Activated T-helper 2 cell treated with anti-CD3 and anti-CD28 coated beads, Interferon-gamma antibody, Interleukin-2, Interleukin-4, amounts not matched to agents 10 μg/mL and 5 μg/mL and 100 μg/mL, durations not matched to agents 14 hours and 24 hours and 36 hours (primary cell): ENCODE data around the gene ALKAL2. TPM values are rescaled to one million over a fixed set of nuclear protein-coding genes. Genes with fewer than 3 reads are reported as not detected.

Experiments used
- DNase-seq: peaks from one replicate; pipeline ENCODE4 v3.0.0; 2021; ENCODE audit warnings: low spot score
- H3K27ac Mint-ChIP-seq: one replicate; pipeline ENCODE4 v1.8.0; 2021; ENCODE audit warnings: mixed read lengths
- H3K27me3 Mint-ChIP-seq: one replicate; pipeline ENCODE4 v1.8.0; 2021; ENCODE audit warnings: low read depth, mixed read lengths
- H3K36me3 Mint-ChIP-seq: one replicate; pipeline ENCODE4 v1.8.0; 2021; ENCODE audit warnings: low read depth, mixed read lengths
- H3K4me1 Mint-ChIP-seq: one replicate; pipeline ENCODE4 v1.8.0; 2021; ENCODE audit warnings: low read depth, mixed read lengths
- H3K4me3 Mint-ChIP-seq: one replicate; pipeline ENCODE4 v1.8.0; 2021; ENCODE audit warnings: low read depth, mild to moderate bottlenecking, moderate library complexity, mixed read lengths
- H3K9me3 Mint-ChIP-seq: one replicate; pipeline ENCODE4 v1.8.0; 2021; ENCODE audit warnings: mixed read lengths
- intact Hi-C: fragments of 100-400 bp; cut with micrococcal nuclease; formaldehyde crosslinking; loops from one replicate; pipeline ENCODE4 v1.15.1; 2023
- total RNA-seq: library from RNA; stranded (reverse); gene quantifications from 2 replicates; pipeline ENCODE4 v1.2.3, GENCODE V29; 2022

ALKAL2 gene
- total RNA-seq, 1 donor from 2014 or later = 16.3 TPM

DNA sequence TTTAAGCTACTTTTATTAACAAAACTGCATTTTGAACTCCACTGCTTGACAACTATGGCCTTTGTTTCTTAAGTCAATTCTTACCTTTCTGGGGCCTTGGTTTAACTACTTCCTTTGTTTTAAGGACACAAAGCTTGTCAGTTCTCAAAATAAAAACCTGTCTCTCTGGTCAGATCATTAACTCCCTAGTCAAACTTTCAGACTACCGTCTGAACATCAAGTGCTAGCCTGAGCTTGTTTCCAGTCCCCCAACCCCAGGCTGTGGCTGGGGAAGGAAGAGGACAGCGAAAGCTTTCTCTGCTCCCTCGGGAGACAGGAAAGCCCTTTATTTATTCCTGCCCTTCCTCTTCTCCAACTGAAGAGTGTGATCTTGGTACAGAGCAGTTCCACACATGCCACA is 25.8 kb downstream of the ALKAL2 start:
- H3K27me3 Mint-ChIP-seq = no peaks in the 10 kb centered on the region
- DNase-seq = no peak
- peaks cover 28% of the 10 kb centered on the region for H3K4me1 Mint-ChIP-seq
- H3K9me3 Mint-ChIP-seq = peaks cover 29% of the 10 kb centered on the region
- H3K36me3 Mint-ChIP-seq = peaks cover 60% of the 10 kb centered on the region
- H3K4me3 Mint-ChIP-seq = peak overlapping the region; percentile 45
- intact Hi-C loops = loop anchor here (5.0 kb wide), 1 partner anchor 130 kb away; no protein-coding TSS in a partner anchor
- peak overlapping the region; percentile 60 for H3K27ac Mint-ChIP-seq

DNA sequence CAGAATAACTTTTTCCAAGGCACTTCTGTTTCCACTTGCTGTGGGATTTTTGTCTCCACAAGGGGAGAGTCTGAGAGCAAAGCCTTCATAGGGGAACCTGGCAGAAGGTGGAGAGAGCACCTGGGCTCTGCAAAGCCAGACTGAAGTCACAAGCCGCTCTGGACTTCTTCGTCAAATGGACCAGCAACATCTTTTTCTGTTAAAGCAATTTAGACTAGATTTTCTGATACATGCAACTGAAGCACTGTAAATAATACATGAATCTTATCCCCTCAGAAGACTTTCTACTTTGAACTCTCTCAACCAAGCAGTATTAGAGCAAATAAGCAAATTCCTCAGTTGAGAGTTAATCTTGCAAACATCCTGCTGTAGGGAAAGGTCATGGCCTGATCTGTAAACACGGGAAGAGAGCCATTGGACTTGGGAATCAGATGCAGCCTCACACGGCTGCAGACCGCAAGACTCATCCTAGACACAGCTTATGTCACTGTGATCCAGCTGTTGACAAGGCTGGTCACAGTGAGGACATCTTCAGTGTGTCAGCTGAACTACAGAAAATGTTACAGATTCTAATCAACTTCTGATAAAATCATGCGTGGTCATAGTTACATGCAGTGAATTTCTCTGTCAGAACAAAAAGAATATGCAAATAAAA is 27.3 kb downstream of the ALKAL2 start:
- H3K36me3 Mint-ChIP-seq = peaks cover 50% of the 10 kb centered on the region
- no peak overlapping the region for H3K4me3 Mint-ChIP-seq

DNA sequence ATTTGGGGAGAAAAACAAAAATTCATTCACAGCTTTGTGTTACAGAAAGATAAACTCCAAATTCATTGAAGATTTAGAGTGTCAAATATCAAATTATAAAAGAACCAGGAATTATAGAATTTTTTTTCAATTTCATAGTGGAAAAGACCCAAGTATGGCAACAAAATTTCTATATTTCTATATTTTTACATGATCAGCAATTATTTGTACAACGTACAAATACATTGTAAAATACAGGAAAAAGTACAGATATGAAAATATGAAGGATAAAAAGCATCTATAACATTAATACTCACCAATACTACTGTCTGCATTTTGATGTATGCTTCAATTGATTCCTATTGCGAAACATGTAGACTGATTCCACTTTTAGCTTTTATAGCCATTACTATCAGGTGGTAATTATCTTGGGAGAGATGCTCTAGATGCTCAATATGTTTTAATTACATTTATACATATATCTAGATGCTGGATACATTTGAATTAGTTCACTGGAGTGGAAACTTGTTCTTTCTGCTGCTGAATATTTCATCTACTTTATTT is 28.0 kb downstream of the ALKAL2 start:
- Mint-ChIP-seq H3K27ac (no peak overlapping the region), H3K4me3 (no peak overlapping the region), H3K4me1 (peaks cover 16% of the 10 kb centered on the region), H3K36me3 (peaks cover 48% of the 10 kb centered on the region), H3K9me3 (peaks cover 30% of the 10 kb centered on the region), H3K27me3 (no peaks in the 10 kb centered on the region)
- intact Hi-C loops = loop anchor here (5.0 kb wide), 1 partner anchor 132 kb away; no protein-coding TSS in a partner anchor
- DNase-seq = no peak

More for the DNA sequence above, 27.3 kb downstream of the ALKAL2 start:
- Mint-ChIP-seq H3K9me3 (peaks cover 30% of the 10 kb centered on the region), H3K4me1 (peaks cover 17% of the 10 kb centered on the region), H3K27me3 (no peaks in the 10 kb centered on the region), H3K27ac (no peak overlapping the region)
- intact Hi-C loops = loop anchor here (5.0 kb wide), 1 partner anchor 132 kb away; no protein-coding TSS in a partner anchor
- DNase-seq = no peak

DNA sequence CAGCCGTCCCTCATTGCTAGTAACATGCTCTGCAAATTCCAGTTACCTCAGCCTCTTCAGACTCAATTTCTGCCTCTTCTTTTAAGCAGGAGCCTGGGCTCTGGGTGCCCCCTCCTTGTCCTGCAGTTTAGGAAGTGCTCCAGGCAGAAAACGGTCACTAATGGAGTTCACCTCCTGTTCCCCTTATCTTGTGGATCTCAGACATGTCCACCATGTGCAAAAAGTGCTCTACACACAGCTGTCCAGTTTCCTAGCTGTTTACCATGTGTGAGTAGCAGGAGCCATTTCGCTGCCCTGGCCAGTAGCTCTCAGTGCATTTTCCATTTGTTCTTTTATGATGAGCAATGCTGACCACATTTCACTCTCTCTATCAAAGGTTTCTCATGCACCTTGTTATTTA is 29.0 kb downstream of the ALKAL2 start:
- Mint-ChIP-seq H3K4me1 (peaks cover 16% of the 10 kb centered on the region), H3K9me3 (peaks cover 30% of the 10 kb centered on the region)
- DNase-seq = no peak

GRCh38 chr2:257842-258241 is 30.0 kb downstream of the ALKAL2 start:
- Mint-ChIP-seq H3K27me3 (no peaks in the 10 kb centered on the region), H3K4me1 (peaks cover 12% of the 10 kb centered on the region), H3K27ac (no peak overlapping the region), H3K36me3 (peaks cover 43% of the 10 kb centered on the region), H3K4me3 (no peak overlapping the region), H3K9me3 (peaks cover 30% of the 10 kb centered on the region)
- no peak for DNase-seq
- intact Hi-C loops = no loop called here

More for the DNA sequence above, 29.0 kb downstream of the ALKAL2 start:
- Mint-ChIP-seq H3K27ac (no peak overlapping the region), H3K4me3 (no peak overlapping the region), H3K36me3 (peaks cover 48% of the 10 kb centered on the region), H3K27me3 (no peaks in the 10 kb centered on the region)
- intact Hi-C loops = no loop called here

DNA sequence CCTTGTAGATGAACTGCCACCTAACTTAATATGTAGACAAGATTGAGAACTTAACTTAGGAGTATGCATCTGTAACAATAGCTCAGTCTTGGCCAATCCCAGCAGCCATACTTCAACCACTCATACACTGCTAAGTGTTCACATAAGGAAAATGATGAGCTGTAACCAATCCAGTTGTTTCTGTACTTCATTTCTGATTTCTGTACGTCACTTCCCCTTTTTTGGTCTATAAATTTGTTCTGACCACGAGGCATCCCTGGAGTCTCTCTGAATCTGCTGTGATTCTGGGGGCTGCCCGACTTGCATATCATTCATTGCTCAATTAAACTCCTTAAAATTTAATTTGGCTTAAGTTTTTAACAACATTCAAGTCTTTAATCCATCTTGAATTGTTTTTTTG is 30.5 kb downstream of the ALKAL2 start:
- Mint-ChIP-seq H3K4me3 (no peak overlapping the region), H3K36me3 (peaks cover 39% of the 10 kb centered on the region), H3K9me3 (peaks cover 30% of the 10 kb centered on the region), H3K27me3 (no peaks in the 10 kb centered on the region), H3K4me1 (peaks cover 9% of the 10 kb centered on the region), H3K27ac (no peak overlapping the region)
- DNase-seq = no peak
- intact Hi-C loops = no loop called here

DNA sequence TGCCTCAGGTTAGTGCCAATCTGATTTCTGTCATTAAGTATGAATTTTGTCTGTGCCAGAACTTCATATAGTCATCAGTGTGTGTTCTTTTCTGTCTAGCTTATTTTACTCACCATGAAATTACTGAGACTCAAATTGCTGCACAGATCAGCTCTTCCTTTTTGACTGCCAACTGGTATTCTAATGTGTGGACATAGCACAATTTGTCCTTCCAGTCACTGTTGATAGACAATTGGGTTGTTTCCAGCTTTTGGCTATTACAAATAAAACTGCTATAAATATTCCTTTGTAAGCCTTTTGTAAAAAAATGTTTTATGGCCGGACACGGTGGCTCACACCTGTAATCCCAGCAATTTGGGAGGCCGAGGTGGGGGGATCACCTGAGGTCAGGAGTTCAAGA is 31.8 kb downstream of the ALKAL2 start:
- H3K4me3 Mint-ChIP-seq = no peak overlapping the region

GRCh38 chr2:255195-255594 is 32.7 kb downstream of the ALKAL2 start:
- H3K27ac Mint-ChIP-seq = no peak overlapping the region
- no peaks in the 10 kb centered on the region for H3K27me3 Mint-ChIP-seq
- H3K4me1 Mint-ChIP-seq = no peaks in the 10 kb centered on the region
- DNase-seq = no peak
- peaks cover 24% of the 10 kb centered on the region for H3K36me3 Mint-ChIP-seq
- intact Hi-C loops = no loop called here
- peaks cover 29% of the 10 kb centered on the region for H3K9me3 Mint-ChIP-seq
- no peak overlapping the region for H3K4me3 Mint-ChIP-seq

More for the DNA sequence above, 31.8 kb downstream of the ALKAL2 start:
- Mint-ChIP-seq H3K9me3 (peaks cover 30% of the 10 kb centered on the region), H3K27ac (no peak overlapping the region), H3K27me3 (no peaks in the 10 kb centered on the region), H3K4me1 (peaks cover 4% of the 10 kb centered on the region), H3K36me3 (peaks cover 33% of the 10 kb centered on the region)
- intact Hi-C loops = no loop called here
- DNase-seq = no peak

DNA sequence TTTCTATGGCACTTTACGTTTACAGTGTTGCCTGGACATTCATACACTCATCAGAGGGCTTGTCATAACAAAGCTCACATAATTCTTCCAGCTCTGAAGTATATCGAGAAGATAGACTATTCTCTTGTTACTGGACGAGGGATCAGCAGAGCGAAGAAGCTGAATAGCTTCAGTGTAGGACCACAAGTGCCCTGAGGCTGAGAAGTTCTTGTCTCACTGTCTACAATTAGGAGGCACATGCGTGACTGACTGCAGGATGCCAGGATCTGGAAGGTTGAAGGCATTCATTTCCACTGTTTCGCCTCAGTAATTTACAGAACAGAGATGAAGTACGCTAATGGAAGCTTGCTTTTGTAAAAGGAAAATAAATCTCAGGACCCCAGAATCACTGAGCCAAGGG is 33.6 kb downstream of the ALKAL2 start:
- Mint-ChIP-seq H3K27me3 (no peaks in the 10 kb centered on the region), H3K4me1 (no peaks in the 10 kb centered on the region), H3K9me3 (peaks cover 22% of the 10 kb centered on the region), H3K36me3 (peaks cover 17% of the 10 kb centered on the region), H3K27ac (no peak overlapping the region), H3K4me3 (no peak overlapping the region)
- no peak for DNase-seq
- intact Hi-C loops = no loop called here

DNA sequence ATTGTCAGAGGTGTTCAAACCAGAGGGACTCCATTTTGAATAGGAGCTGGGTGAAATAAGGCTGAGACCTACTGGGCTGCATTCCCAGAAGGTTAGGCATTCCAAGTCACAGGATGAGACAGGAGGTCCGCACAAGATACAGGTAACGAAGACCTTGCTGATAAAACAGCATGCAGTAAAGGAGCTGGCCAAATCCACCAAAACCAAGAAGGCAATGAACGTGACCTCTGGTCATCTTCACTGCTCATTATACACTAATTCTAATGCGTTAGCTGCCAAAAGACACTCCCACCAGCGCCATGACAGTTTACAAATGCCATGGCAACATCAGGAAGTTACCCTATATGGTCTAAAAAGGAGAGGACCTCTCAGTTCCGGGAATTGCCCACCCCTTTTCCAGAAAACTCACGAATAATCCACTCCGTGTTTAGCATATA is 34.7 kb downstream of the ALKAL2 start:
- Mint-ChIP-seq H3K9me3 (peaks cover 12% of the 10 kb centered on the region), H3K4me3 (no peak overlapping the region), H3K27me3 (no peaks in the 10 kb centered on the region), H3K36me3 (peaks cover 10% of the 10 kb centered on the region), H3K27ac (no peak overlapping the region), H3K4me1 (no peaks in the 10 kb centered on the region)
- intact Hi-C loops = no loop called here
- DNase-seq = no peak

DNA sequence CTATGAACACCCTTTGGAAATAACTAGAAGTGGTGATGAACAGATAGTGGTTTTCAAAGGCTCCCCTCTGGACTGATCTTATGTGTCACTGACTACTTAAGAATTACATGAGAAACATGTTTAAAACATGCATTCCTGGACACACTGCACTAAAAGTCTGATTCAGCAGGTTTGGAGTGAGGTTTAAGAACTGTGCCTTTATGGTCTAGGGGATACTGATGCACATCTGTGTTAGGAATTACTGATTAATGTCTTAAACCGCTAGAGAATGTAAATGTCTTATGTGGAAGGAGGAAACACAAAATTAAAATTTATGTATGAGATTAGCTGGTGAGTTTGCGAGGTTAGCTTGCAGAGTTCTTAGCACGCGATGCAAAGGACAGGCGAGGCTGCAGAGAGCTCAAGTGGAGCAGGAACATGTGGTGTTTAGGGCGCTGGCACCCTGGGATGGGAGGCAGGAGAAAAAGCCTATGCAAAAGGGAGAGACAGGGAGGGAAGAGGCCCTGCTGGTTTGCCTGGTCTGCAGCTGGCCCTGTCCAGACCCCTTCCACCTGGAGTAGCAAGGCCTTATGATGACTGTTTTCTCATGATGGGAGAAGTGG is 35.8 kb downstream of the ALKAL2 start:
- intact Hi-C loops = no loop called here
- no peaks in the 10 kb centered on the region for H3K27me3 Mint-ChIP-seq
- no peak for DNase-seq
- peaks cover 7% of the 10 kb centered on the region for H3K36me3 Mint-ChIP-seq
- peaks cover under 1% of the 10 kb centered on the region for H3K9me3 Mint-ChIP-seq
- H3K27ac Mint-ChIP-seq = peak overlapping the region; percentile 24
- H3K4me3 Mint-ChIP-seq = no peak overlapping the region
- no peaks in the 10 kb centered on the region for H3K4me1 Mint-ChIP-seq

DNA sequence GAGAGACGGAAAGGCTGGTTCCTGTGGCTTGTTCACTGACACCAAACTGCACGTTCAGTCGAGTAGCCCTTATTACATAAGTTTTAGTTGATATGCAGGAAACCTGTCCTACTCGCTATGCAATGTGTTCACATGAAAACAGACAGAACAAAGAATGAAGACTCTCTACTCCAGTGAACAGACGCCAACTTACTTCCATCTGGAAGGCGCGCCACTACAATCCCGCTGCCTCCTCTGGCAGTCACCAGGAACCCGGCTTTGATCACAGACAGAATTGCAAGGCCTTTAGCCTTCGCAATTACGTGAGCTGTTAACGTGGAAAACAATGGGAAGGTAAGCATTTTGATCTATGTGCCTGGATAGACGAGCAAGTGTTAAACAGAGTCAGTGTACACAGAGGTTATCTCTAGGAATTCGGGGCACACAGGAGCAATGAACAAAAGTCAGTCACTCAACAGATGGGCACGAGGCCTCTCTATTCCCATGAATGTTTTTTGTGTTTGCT is 38.3 kb downstream of the ALKAL2 start:
- Mint-ChIP-seq H3K27me3 (no peaks in the 10 kb centered on the region), H3K4me3 (no peak overlapping the region), H3K4me1 (peaks cover 4% of the 10 kb centered on the region), H3K27ac (no peak overlapping the region), H3K36me3 (peaks cover 20% of the 10 kb centered on the region), H3K9me3 (no peaks in the 10 kb centered on the region)
- intact Hi-C loops = loop anchor here (5.0 to 10.0 kb wide), 2 partner anchors 43 to 385 kb away; no protein-coding TSS in a partner anchor
- no peak for DNase-seq

GRCh38 chr2:248724-249123 is 39.2 kb downstream of the ALKAL2 start:
- no peak for DNase-seq
- Mint-ChIP-seq H3K36me3 (peaks cover 27% of the 10 kb centered on the region), H3K27ac (no peak overlapping the region), H3K4me1 (peaks cover 4% of the 10 kb centered on the region), H3K9me3 (no peaks in the 10 kb centered on the region), H3K4me3 (no peak overlapping the region), H3K27me3 (no peaks in the 10 kb centered on the region)
- intact Hi-C loops = loop anchor here (5.0 to 10.0 kb wide), 2 partner anchors 44 to 386 kb away; no protein-coding TSS in a partner anchor
